Stimulated activated CD4-positive, alpha-beta T cell treated with anti-CD3 and anti-CD28 coated beads, Interleukin-4, amount 100 ng/mL, for 24 hours (primary cell): ENCODE measurements around the gene ENDOD1.
"Not testable (repeated sequence)": the region's sequence is repeated elsewhere in the genome, so short reads cannot be mapped to it uniquely, and the experiment has no call there.

ENCODE experiments used
- DNase-seq: peaks from one replicate; pipeline ENCODE4 v3.0.0-alpha.2; 2020

Gene ENDOD1, protein sequence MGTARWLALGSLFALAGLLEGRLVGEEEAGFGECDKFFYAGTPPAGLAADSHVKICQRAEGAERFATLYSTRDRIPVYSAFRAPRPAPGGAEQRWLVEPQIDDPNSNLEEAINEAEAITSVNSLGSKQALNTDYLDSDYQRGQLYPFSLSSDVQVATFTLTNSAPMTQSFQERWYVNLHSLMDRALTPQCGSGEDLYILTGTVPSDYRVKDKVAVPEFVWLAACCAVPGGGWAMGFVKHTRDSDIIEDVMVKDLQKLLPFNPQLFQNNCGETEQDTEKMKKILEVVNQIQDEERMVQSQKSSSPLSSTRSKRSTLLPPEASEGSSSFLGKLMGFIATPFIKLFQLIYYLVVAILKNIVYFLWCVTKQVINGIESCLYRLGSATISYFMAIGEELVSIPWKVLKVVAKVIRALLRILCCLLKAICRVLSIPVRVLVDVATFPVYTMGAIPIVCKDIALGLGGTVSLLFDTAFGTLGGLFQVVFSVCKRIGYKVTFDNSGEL

GRCh38 chr11:95089620-95090542, at the start of gene ENDOD1:
ENDOD1 (plus strand) TSS chr11:95089846; CDS start chr11:95089928, 82 bp downstream.
- DNase-seq: peak; percentile 82

- DNase-seq: no peak
Measured at GRCh38 chr11:95042239-95042638, 47.4 kb upstream of the ENDOD1 start.

DNA sequence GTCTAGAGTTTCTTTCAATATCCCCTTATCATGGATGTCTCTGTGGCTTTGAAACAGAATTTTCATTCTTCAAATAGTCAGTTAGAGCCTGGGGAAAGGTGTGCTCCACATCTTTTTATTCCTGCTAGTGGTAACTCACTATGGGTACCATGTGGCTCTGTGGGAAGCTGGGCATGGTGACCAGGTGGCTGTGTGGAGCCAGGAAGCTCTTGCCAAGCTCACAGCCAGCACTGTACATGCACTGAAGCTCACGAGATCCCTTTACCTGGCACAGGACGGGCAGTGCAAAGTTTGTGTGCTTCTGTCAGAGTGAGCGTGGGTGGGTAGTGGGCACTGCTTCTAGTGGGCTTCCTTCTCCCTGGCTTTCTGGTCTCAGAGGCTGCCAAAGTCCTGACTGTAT, 46.7 kb upstream of the ENDOD1 start:
- no peak for DNase-seq

- DNase-seq: no peak
Measured at GRCh38 chr11:95044010-95044409, 45.6 kb upstream of the ENDOD1 start.

GRCh38 chr11:95045812-95046211, 43.8 kb upstream of the ENDOD1 start:
- DNase-seq: no peak

DNA sequence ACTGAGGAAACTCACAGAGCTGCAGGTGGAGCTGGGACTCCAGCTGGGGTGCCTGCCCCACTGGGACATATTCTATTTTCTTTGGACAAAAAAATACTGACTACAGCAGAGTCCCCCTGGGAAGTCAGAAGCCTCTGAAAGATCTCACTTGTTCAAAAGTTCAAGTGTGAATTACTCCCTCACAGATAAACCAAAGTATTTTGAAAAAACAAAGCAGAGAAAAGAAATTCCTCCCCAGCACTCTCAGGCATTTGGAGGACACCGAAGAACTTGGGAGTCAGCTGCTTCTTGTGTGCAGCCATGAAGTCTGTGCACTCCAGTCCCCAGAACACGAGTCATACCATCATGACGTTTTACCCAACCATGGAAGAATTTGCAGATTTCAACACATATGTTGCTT, 40.5 kb upstream of the ENDOD1 start, which contains the start of gene KDM4F:
KDM4F (plus strand) TSS at position 301 of the 400 bp plus-strand sequence.
- DNase-seq: not testable (repeated sequence)

GRCh38 chr11:95050595-95051202, 38.9 kb upstream of the ENDOD1 start:
- no peak for DNase-seq

GRCh38 chr11:95054356-95054755, 35.3 kb upstream of the ENDOD1 start:
- DNase-seq: no peak

- no peak for DNase-seq
Measured at GRCh38 chr11:95055283-95055897, 34.3 kb upstream of the ENDOD1 start.

GRCh38 chr11:95057959-95058358, 31.7 kb upstream of the ENDOD1 start:
- no peak for DNase-seq

- no peak for DNase-seq
Measured at GRCh38 chr11:95058621-95059020, 31.0 kb upstream of the ENDOD1 start.

DNA sequence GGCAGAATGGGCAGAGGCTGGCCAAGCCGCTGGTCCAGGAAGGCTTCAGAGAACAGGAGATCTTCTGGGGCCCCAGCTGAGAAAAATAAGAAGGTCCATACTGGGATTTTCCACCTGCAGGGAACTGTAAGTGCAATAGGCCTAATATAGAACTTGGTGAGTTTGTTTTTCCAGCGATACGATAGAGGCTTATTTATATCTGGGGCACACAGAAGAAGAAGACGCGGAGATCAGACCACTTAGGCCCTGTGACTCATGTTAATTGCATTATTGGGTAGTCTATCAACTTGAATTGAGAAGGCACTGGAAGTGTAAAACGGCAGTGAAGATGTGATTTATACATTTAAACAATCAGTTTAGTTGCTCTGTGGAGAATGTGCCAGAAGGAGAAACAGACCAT, 30.6 kb upstream of the ENDOD1 start:
- no peak for DNase-seq

- DNase-seq: no peak
Measured at GRCh38 chr11:95065336-95065735, 24.3 kb upstream of the ENDOD1 start.

DNA sequence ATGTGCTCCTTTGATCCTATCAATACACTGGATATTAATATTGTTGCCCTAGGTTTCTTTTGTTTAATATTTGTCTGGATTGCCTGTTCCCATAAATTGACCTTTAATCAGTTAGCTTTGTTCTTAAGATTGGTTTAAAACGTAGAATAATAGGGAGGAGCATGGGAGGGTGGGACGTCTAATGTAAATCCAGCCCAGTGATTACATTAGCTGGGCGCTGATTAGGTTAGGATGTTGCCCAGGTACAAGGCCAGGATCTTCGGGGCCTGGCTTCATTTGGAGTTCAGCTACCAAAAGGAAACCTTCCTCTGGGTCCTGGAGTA, 23.0 kb upstream of the ENDOD1 start, which contains the start of gene SRSF8:
SRSF8 (plus strand) TSS at position 204 of the 323 bp plus-strand sequence. CDS start 308 bp downstream, outside the sequence.
- no peak for DNase-seq

DNA sequence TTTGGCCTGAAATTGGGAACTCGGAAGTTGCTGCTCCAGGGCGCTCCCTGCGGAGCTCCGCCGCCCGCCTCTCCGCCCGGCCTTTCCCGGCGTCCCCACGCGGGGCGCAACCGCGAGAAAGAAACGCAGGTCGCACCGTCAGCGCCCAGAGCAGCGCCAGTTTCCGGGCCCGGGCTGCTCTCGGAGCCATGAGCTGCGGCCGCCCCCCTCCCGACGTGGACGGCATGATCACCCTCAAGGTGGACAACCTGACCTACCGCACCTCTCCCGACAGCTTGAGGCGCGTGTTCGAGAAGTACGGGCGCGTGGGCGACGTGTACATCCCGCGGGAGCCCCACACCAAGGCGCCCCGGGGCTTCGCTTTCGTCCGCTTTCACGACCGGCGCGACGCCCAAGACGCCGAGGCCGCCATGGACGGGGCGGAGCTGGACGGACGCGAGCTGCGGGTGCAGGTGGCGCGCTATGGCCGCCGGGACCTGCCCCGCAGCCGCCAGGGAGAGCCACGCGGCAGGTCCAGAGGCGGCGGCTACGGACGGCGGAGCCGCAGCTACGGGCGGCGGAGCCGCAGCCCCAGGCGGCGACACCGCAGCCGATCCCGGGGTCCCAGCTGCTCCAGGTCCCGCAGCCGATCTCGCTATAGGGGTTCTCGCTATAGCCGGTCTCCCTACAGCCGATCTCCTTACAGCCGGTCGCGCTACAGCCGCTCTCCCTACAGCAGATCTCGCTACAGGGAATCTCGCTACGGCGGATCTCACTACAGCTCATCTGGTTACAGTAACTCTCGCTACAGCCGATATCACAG, 22.4 kb upstream of the ENDOD1 start:
- peak; percentile 79 for DNase-seq

GRCh38 chr11:95067841-95068219, 21.8 kb upstream of the ENDOD1 start:
- no peak for DNase-seq

DNA sequence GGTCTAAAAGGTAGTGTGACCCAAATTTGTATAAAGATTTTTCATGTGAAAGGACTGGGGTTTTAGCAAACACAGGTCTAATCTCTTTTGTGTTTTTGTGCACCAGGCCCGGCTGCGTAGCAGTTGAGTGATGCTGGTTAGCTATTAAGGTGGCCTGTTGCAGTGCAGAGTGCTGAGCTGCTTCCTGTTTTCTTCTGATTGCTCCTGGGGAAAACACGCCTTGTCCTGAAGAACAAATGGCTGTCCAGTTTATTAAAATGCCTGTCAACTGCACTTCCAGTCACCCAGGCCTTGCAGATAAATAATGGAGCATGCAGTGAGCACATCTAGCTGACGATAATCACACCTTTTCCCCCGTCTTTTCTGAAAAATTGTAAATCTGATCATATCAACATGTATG, 21.1 kb upstream of the ENDOD1 start:
- peak; percentile 75 for DNase-seq

GRCh38 chr11:95070471-95070870, 19.2 kb upstream of the ENDOD1 start:
- DNase-seq: no peak

GRCh38 chr11:95072948-95073347, 16.7 kb upstream of the ENDOD1 start:
- DNase-seq: no peak

DNA sequence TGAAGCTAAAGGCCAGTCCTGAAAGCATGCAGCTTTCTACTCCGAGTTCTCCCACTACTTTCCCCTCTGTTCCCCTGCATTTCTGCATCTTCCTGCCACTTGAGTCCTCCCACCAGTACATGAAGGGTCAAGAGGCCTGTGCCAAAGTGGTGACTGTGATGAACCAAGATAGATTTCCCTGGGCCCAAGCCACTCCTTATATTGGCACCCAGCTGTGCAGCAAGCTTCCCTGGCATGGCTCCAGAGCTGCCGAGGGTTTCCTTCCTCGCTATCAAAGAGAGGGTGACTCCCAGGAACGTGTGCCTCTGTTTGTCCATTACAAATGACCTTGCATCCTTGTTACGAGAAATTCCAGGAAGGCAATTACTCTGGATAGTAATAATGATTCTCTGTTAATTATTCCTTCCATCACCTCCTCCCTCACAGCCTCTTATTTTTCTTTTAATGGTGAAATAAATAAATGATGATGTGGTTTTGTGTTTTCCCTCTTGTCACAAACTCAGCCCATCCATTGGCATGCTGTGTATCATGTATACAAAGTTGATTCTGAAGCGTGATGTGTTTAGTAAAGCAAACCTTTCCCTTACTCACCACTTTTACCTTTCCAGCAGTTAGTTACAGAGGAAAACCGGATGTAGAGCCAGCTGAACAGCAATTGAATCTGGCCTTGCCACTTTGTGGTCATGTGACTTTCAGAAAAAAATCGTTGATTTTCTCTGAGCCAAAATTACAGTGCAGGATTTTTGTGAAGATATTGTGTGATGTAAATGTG, 14.7 kb upstream of the ENDOD1 start:
- DNase-seq: no peak

DNA sequence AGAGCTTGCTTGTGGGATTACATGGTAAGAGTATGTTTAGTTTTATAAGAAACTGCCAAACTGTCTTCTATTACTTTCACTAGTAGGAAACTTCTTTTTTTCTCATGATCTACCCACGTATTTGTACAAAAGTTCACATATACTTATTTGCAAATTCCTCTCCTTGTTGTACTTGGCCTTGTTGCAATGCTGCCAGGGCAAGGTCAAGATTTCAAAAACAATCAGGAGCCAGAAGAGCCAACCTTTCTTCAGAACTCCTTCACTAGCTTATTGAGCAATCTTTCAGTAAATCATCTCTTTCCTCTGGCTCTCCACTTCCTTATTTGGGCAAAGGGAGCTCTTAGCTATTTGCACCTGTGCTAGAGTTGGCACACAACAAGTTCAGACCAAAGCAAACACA, 13.2 kb upstream of the ENDOD1 start:
- no peak for DNase-seq
